LoVo (cell line): ENCODE results near the gene KIF21A.
"Not testable (repeated sequence)": the region's sequence is repeated elsewhere in the genome, so short reads cannot be mapped to it uniquely, and the experiment has no call there.

ENCODE experiments used
- DNase-seq: peaks from one replicate; pipeline ENCODE4 v3.0.0-alpha.2; 2016; ENCODE audit warnings: low spot score

The KIF21A gene

GRCh38 chr12:39344926-39345325 is 98.0 kb downstream of the KIF21A start:
- no peak for DNase-seq

- DNase-seq, result no peak
Measured at GRCh38 chr12:39343665-39344064, 99.3 kb downstream of the KIF21A start.

GRCh38 chr12:39341761-39342160 is 101.2 kb downstream of the KIF21A start:
- no peak for DNase-seq

- DNase-seq, result no peak
Measured at GRCh38 chr12:39341179-39341578, 101.7 kb downstream of the KIF21A start.

GRCh38 chr12:39332661-39333175 is 110.2 kb downstream of the KIF21A start:
- DNase-seq, result no peak

- DNase-seq, result no peak
Measured at GRCh38 chr12:39331539-39332261, 111.2 kb downstream of the KIF21A start.

- no peak for DNase-seq
Measured at GRCh38 chr12:39329876-39330275, 113.0 kb downstream of the KIF21A start.

- DNase-seq, result no peak
Measured at GRCh38 chr12:39329018-39329417, 113.9 kb downstream of the KIF21A start.

GRCh38 chr12:39327965-39328364 is 115.0 kb downstream of the KIF21A start:
- DNase-seq, result no peak

- no peak for DNase-seq
Measured at GRCh38 chr12:39327510-39327909, 115.4 kb downstream of the KIF21A start.

GRCh38 chr12:39319180-39319579 is 123.7 kb downstream of the KIF21A start:
- DNase-seq, result no peak

- DNase-seq, result no peak
Measured at GRCh38 chr12:39314547-39314946, 128.4 kb downstream of the KIF21A start.

- DNase-seq, result no peak
Measured at GRCh38 chr12:39309516-39309915, 133.4 kb downstream of the KIF21A start.

GRCh38 chr12:39301422-39301821 is 141.5 kb downstream of the KIF21A start:
- no peak for DNase-seq

- DNase-seq, result no peak
Measured at GRCh38 chr12:39300799-39301198, 142.1 kb downstream of the KIF21A start.

GRCh38 chr12:39297891-39298290 is 145.0 kb downstream of the KIF21A start:
- no peak for DNase-seq

GRCh38 chr12:39296496-39296895 is 146.4 kb downstream of the KIF21A start:
- no peak for DNase-seq

- DNase-seq, result not testable (repeated sequence)
Measured at GRCh38 chr12:39295593-39295992, 147.3 kb downstream of the KIF21A start.

- DNase-seq, result no peak
Measured at GRCh38 chr12:39294715-39295114, 148.2 kb downstream of the KIF21A start.

- no peak for DNase-seq
Measured at GRCh38 chr12:39292125-39292630, 150.7 kb downstream of the KIF21A start.

- no peak for DNase-seq
Measured at GRCh38 chr12:39287817-39288216, 155.1 kb downstream of the KIF21A start.

- no peak for DNase-seq
Measured at GRCh38 chr12:39287409-39287808, 155.5 kb downstream of the KIF21A start.

- DNase-seq, result no peak
Measured at GRCh38 chr12:39278426-39278825, 164.5 kb downstream of the KIF21A start.

- DNase-seq, result no peak
Measured at GRCh38 chr12:39277416-39277815, 165.5 kb downstream of the KIF21A start.
